Measurements from ENCODE around the gene CSMD2. TPM values are rescaled to one million over a fixed set of nuclear protein-coding genes. Genes with fewer than 3 reads are reported as not detected.

The CSMD2 gene
- total and polyA plus RNA-seq, 2 donors from 2014 or later: 0.47 TPM; not detected in 1

- peak in 2 of 5 donors; percentile 7 to 31 for DNase-seq
- Histone ChIP-seq H3K9me3 (ENCODE audit: control insufficient read depth in 2 of 3, insufficient read depth in 1 of 3, low read length in 3 of 3) (no peaks in the 10 kb centered on the region), H3K4me1 (ENCODE audit: control insufficient read depth in 2 of 3, insufficient read depth in 2 of 3, low read depth in 1 of 3, low read length in 3 of 3) (no peaks in the 10 kb centered on the region), H3K4me3 (ENCODE audit: low read length in 3 of 3) (no peak overlapping the region), H3K27ac (ENCODE audit: low read depth in 2 of 2, low read length in 2 of 2) (no peak overlapping the region), H3K27me3 (ENCODE audit: control insufficient read depth, insufficient read depth, low read length) (no peaks in the 10 kb centered on the region), H3K9ac (ENCODE audit: low read length in 3 of 3) (no peak overlapping the region), H3K36me3 (ENCODE audit: control insufficient read depth in 2 of 3, insufficient read depth in 3 of 3, low read length in 3 of 3) (no peaks in the 10 kb centered on the region)
- no peak for FAIRE-seq
- TF ChIP-seq CTCF (IDR thresholded peaks at IDR 0.05; ENCODE audit: borderline replicate concordance, extremely low read depth, insufficient read depth): peak; percentile 16
- intact Hi-C loops (cut with DNase I): no loop called here
Measured at GRCh38 chr1:33654267-33654834, 510.7 kb downstream of the CSMD2 start.

- H3K27ac ChIP-seq (ENCODE audit: low read depth in 2 of 2, low read length in 2 of 2): no peak overlapping the region
Measured at GRCh38 chr1:33653226-33653625, 511.8 kb downstream of the CSMD2 start.

GRCh38 chr1:33650708-33651107 is 514.3 kb downstream of the CSMD2 start:
- Histone ChIP-seq H3K27ac (ENCODE audit: low read depth in 2 of 2, low read length in 2 of 2) (no peak overlapping the region), H3K36me3 (ENCODE audit: control insufficient read depth in 2 of 3, insufficient read depth in 3 of 3, low read length in 3 of 3) (no peaks in the 10 kb centered on the region), H3K9ac (ENCODE audit: low read length in 3 of 3) (no peak overlapping the region), H3K9me3 (ENCODE audit: control insufficient read depth in 2 of 3, insufficient read depth in 1 of 3, low read length in 3 of 3) (no peaks in the 10 kb centered on the region), H3K27me3 (ENCODE audit: control insufficient read depth, insufficient read depth, low read length) (no peaks in the 10 kb centered on the region), H3K4me3 (ENCODE audit: low read length in 3 of 3) (no peak overlapping the region), H3K4me1 (ENCODE audit: control insufficient read depth in 2 of 3, insufficient read depth in 2 of 3, low read depth in 1 of 3, low read length in 3 of 3) (no peaks in the 10 kb centered on the region)
- intact Hi-C loops (cut with DNase I): no loop called here
- FAIRE-seq (no peak), DNase-seq (no peak)
- no peak for TF ChIP-seq CTCF (IDR thresholded peaks at IDR 0.05; ENCODE audit: borderline replicate concordance, extremely low read depth, insufficient read depth)

More at GRCh38 chr1:33653226-33653625, 511.8 kb downstream of the CSMD2 start:
- H3K4me3 ChIP-seq (ENCODE audit: low read length in 3 of 3): no peak overlapping the region
- FAIRE-seq (no peak), DNase-seq (no peak)
- intact Hi-C loops (cut with DNase I): no loop called here
- H3K36me3 ChIP-seq (ENCODE audit: control insufficient read depth in 2 of 3, insufficient read depth in 3 of 3, low read length in 3 of 3): no peaks in the 10 kb centered on the region
- no peak for TF ChIP-seq CTCF (IDR thresholded peaks at IDR 0.05; ENCODE audit: borderline replicate concordance, extremely low read depth, insufficient read depth)
- no peaks in the 10 kb centered on the region for H3K9me3 ChIP-seq (ENCODE audit: control insufficient read depth in 2 of 3, insufficient read depth in 1 of 3, low read length in 3 of 3)
- no peaks in the 10 kb centered on the region for H3K4me1 ChIP-seq (ENCODE audit: control insufficient read depth in 2 of 3, insufficient read depth in 2 of 3, low read depth in 1 of 3, low read length in 3 of 3)
- no peaks in the 10 kb centered on the region for H3K27me3 ChIP-seq (ENCODE audit: control insufficient read depth, insufficient read depth, low read length)
- H3K9ac ChIP-seq (ENCODE audit: low read length in 3 of 3): no peak overlapping the region

- FAIRE-seq (no peak), DNase-seq (no peak)
- no peak overlapping the region for H3K4me3 ChIP-seq (ENCODE audit: low read length in 3 of 3)
- TF ChIP-seq CTCF (IDR thresholded peaks at IDR 0.05; ENCODE audit: borderline replicate concordance, extremely low read depth, insufficient read depth): no peak
- intact Hi-C loops (cut with DNase I): no loop called here
- no peaks in the 10 kb centered on the region for H3K4me1 ChIP-seq (ENCODE audit: control insufficient read depth in 2 of 3, insufficient read depth in 2 of 3, low read depth in 1 of 3, low read length in 3 of 3)
- H3K9ac ChIP-seq (ENCODE audit: low read length in 3 of 3): no peak overlapping the region
- no peak overlapping the region for H3K27ac ChIP-seq (ENCODE audit: low read depth in 2 of 2, low read length in 2 of 2)
- H3K36me3 ChIP-seq (ENCODE audit: control insufficient read depth in 2 of 3, insufficient read depth in 3 of 3, low read length in 3 of 3): no peaks in the 10 kb centered on the region
- H3K9me3 ChIP-seq (ENCODE audit: control insufficient read depth in 2 of 3, insufficient read depth in 1 of 3, low read length in 3 of 3): no peaks in the 10 kb centered on the region
- H3K27me3 ChIP-seq (ENCODE audit: control insufficient read depth, insufficient read depth, low read length): no peaks in the 10 kb centered on the region
Measured at GRCh38 chr1:33649759-33650158, 515.3 kb downstream of the CSMD2 start.

Data from kidney (tissue), 14 donors.